WTC11 (cell line): ENCODE data around the gene CCDC191. TPM values are rescaled to one million over a fixed set of nuclear protein-coding genes. Genes with fewer than 3 reads are reported as not detected.

ENCODE experiments used
- ATAC-seq: fragments of 200-7000 bp; cut with Tn5 transposase; 2 replicates; pipeline ENCODE4 v1.10.0; 2021; ENCODE audit warnings: mild to moderate bottlenecking, moderate library complexity
- CTCF ChIA-PET: fragments of 300-600 bp; sonication (Branson Sonifier 250); formaldehyde crosslinking; loops from one replicate; lab custom pipeline; 2021; ENCODE audit warnings: antibody characterized with exemption; lab: Charles Lee
- POLR2A ChIA-PET: fragments of 350-600 bp; sonication (Branson Sonifier 250); formaldehyde crosslinking; loops from one replicate; lab custom pipeline; 2021; ENCODE audit warnings: antibody characterized with exemption; lab: Charles Lee
- DNase-seq: peaks from one replicate; pipeline ENCODE4 v3.0.0; 2021; ENCODE audit warnings: low spot score
- H3K27ac Mint-ChIP-seq: 2 replicates; pipeline ENCODE4 v1.8.0; 2021; ENCODE audit warnings: mixed read lengths
- H3K27me3 Mint-ChIP-seq: 2 replicates; pipeline ENCODE4 v1.8.0; 2021; ENCODE audit warnings: low read depth, mild to moderate bottlenecking, moderate library complexity, mixed read lengths
- H3K36me3 Mint-ChIP-seq: 2 replicates; pipeline ENCODE4 v1.8.0; 2021; ENCODE audit warnings: mixed read lengths
- H3K4me1 Mint-ChIP-seq: 2 replicates; pipeline ENCODE4 v1.8.0; 2022; ENCODE audit warnings: mixed read lengths
- H3K4me3 Mint-ChIP-seq: 2 replicates; pipeline ENCODE4 v1.8.0; 2021; ENCODE audit warnings: mild to moderate bottlenecking, moderate library complexity, mixed read lengths
- H3K9me3 Mint-ChIP-seq: 2 replicates; pipeline ENCODE4 v1.8.0; 2021; ENCODE audit warnings: mixed read lengths
- AR ChIP-seq: fragments of 250-450 bp; sonication (Bioruptor Pico); IDR thresholded peaks from 2 replicates; pipeline ENCODE4 v1.9.0; 2021; ENCODE audit warnings: mild to moderate bottlenecking
- ATF1 ChIP-seq: sonication (generic); formaldehyde crosslinking; IDR thresholded peaks from 2 replicates; pipeline ENCODE4 v1.8.1; 2023; ENCODE audit warnings: mild to moderate bottlenecking, moderate library complexity, missing genetic modification reagents
- CREM ChIP-seq: sonication (generic); formaldehyde crosslinking; IDR thresholded peaks from 2 replicates; pipeline ENCODE4 v1.8.1; 2022; ENCODE audit warnings: mild to moderate bottlenecking, missing genetic modification reagents, moderate library complexity
- E2F4 ChIP-seq: sonication (generic); formaldehyde crosslinking; IDR thresholded peaks from 2 replicates; pipeline ENCODE4 v1.8.1; 2022; ENCODE audit warnings: low read depth, mild to moderate bottlenecking, moderate library complexity, missing genetic modification reagents, borderline replicate concordance
- FOXK1 ChIP-seq: sonication (generic); formaldehyde crosslinking; IDR thresholded peaks from 2 replicates; pipeline ENCODE4 v1.8.0; 2022; ENCODE audit warnings: mild to moderate bottlenecking, moderate library complexity, missing genetic modification reagents
- FOXP1 ChIP-seq: sonication (generic); formaldehyde crosslinking; IDR thresholded peaks from 2 replicates; pipeline ENCODE4 v1.8.0; 2022; ENCODE audit warnings: missing genetic modification reagents, mild to moderate bottlenecking, moderate library complexity, borderline replicate concordance
- GABPB1 ChIP-seq: sonication (generic); formaldehyde crosslinking; IDR thresholded peaks from 2 replicates; pipeline ENCODE4 v1.8.1; 2023; ENCODE audit warnings: mild to moderate bottlenecking, missing genetic modification reagents
- IRF2 ChIP-seq: sonication (generic); formaldehyde crosslinking; IDR thresholded peaks from 2 replicates; pipeline ENCODE4 v1.8.0; 2022; ENCODE audit warnings: low read depth, missing genetic modification reagents, borderline replicate concordance
- KAT7 ChIP-seq: sonication (generic); formaldehyde crosslinking; IDR thresholded peaks from 2 replicates; pipeline ENCODE4 v1.8.1; 2023; ENCODE audit warnings: missing genetic modification reagents, mild to moderate bottlenecking, borderline replicate concordance
- MAX ChIP-seq: sonication (generic); formaldehyde crosslinking; IDR thresholded peaks from 2 replicates; pipeline ENCODE4 v1.8.0; 2022; ENCODE audit warnings: mild to moderate bottlenecking, missing genetic modification reagents
- NR1H2 ChIP-seq: sonication (generic); formaldehyde crosslinking; IDR thresholded peaks from 2 replicates; pipeline ENCODE4 v1.9.0; 2021; ENCODE audit warnings: mild to moderate bottlenecking, moderate library complexity, missing genetic modification reagents
- PRRX2 ChIP-seq: fragments of 250-450 bp; sonication (Bioruptor Pico); IDR thresholded peaks from 2 replicates; pipeline ENCODE4 v1.8.0; 2021; ENCODE audit warnings: mild to moderate bottlenecking
- RORB ChIP-seq: fragments of 250-450 bp; sonication (Bioruptor Pico); IDR thresholded peaks from 2 replicates; pipeline ENCODE4 v1.9.0; 2021; ENCODE audit warnings: mild to moderate bottlenecking
- TP53 ChIP-seq: sonication (generic); formaldehyde crosslinking; IDR thresholded peaks from 2 replicates; pipeline ENCODE4 v1.8.1; 2023; ENCODE audit warnings: mild to moderate bottlenecking, missing genetic modification reagents
- ZNF396 ChIP-seq: fragments of 250-450 bp; sonication (Bioruptor Pico); IDR thresholded peaks from 2 replicates; pipeline ENCODE4 v1.8.0; 2021; ENCODE audit warnings: mild to moderate bottlenecking, moderate library complexity, borderline replicate concordance
- ZNF425 ChIP-seq: fragments of 250-450 bp; sonication (Bioruptor Pico); conservative IDR thresholded peaks from 2 replicates; pipeline ENCODE4 v1.9.0; 2021; ENCODE audit warnings: mild to moderate bottlenecking
- ZNF671 ChIP-seq: fragments of 250-450 bp; sonication (Bioruptor Pico); IDR thresholded peaks from 2 replicates; pipeline ENCODE4 v1.8.0; 2021; ENCODE audit warnings: mild to moderate bottlenecking
- total RNA-seq: library from RNA; stranded (reverse); gene quantifications from 3 replicates; pipeline ENCODE4 v1.2.3, GENCODE V29; 2021
- TF ChIP-seq, protein P1 (sequence below): fragments of 250-450 bp; sonication (Bioruptor Pico); IDR thresholded peaks from 2 replicates; pipeline ENCODE4 v1.9.0; 2021; ENCODE audit warnings: mild to moderate bottlenecking
- TF ChIP-seq, protein P2 (sequence below): sonication (generic); formaldehyde crosslinking; conservative IDR thresholded peaks from 2 replicates; pipeline ENCODE4 v1.8.1; 2023; ENCODE audit warnings: mild to moderate bottlenecking, low read depth, missing genetic modification reagents, moderate library complexity
- TF ChIP-seq, protein P3 (sequence below): fragments of 250-450 bp; sonication (Bioruptor Pico); IDR thresholded peaks from 2 replicates; pipeline ENCODE4 v2.1.2; 2022; ENCODE audit warnings: mild to moderate bottlenecking, moderate library complexity

The CCDC191 gene
- total RNA-seq, 1 experiment from 2014 or later, result 1.6 TPM

GRCh38 chr3:114093016-114093380 is 36.7 kb upstream of the CCDC191 start (continued):
- TF ChIP-seq, protein P1, sequence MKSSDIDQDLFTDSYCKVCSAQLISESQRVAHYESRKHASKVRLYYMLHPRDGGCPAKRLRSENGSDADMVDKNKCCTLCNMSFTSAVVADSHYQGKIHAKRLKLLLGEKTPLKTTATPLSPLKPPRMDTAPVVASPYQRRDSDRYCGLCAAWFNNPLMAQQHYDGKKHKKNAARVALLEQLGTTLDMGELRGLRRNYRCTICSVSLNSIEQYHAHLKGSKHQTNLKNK, result no peak
- TF ChIP-seq MAX (CRISPR knock-in tag), result no peak
- no peak for TF ChIP-seq NR1H2 (CRISPR knock-in tag)
- TF ChIP-seq ZNF396, result no peak
- TF ChIP-seq, all 79 proteins: peak for 0

DNA sequence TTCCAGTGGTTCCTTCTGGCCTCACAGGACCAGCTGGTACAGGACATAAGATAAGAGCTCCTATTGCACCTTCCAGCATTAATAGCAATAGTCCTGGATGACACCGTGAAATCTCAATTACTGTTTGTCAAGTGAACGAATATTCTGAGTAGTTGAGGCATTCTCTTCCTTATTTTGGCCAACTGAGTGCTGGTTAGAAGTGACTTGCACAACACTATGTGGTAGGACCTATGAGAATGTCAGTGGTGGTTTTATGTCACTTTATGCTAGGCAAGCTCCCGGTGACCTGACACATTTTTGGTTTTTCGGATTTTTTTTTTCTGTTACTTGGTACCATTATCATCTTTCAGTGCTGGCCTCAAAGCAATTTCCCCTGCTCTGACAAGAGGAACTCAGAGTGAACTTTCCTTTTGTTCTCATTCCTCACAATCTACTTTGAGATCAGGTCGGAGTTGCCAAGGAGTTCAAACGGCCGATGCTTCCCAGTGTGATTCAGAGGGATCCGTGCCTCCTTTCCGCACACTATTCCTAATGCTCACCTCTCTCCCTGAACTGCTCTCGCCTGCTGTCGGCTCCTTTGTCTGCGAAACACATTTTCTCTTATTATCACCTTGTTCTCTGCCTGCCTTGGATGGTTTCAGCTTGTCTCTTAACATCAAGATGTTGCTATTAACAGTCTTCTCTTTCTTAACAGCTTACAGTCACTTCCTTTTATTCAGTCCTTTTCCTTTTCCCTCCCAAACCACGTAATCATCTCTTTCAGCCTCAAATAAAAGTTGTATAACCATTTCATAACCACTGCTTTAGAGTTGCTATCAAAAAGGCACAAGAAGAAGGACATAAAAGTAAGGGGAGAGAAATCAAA is 36.1 kb upstream of the CCDC191 start:
- ATAC-seq (0 out of 2 replicates have a peak, but pooled peaks have one; percentile 25), DNase-seq (no peak)
- Mint-ChIP-seq H3K27ac (no peak overlapping the region), H3K9me3 (peaks cover 10% of the 10 kb centered on the region; the same call in 1 of the 2 replicates), H3K4me3 (no peak overlapping the region), H3K36me3 (peaks cover 7% of the 10 kb centered on the region), H3K27me3 (no peaks in the 10 kb centered on the region), H3K4me1 (peaks cover 23% of the 10 kb centered on the region)
- CTCF ChIA-PET, result interaction anchor here (1.3 kb wide), 1 partner anchor 198 kb away, joined by 3 read pairs; no protein-coding TSS in a partner anchor
- TF ChIP-seq ZNF425 (CRISPR knock-in tag) (no peak), AR (CRISPR knock-in tag) (no peak), E2F4 (CRISPR knock-in tag) (no peak), GABPB1 (CRISPR knock-in tag) (no peak), TP53 (CRISPR knock-in tag) (no peak), KAT7 (CRISPR knock-in tag) (no peak), MAX (CRISPR knock-in tag) (no peak), PRRX2 (CRISPR knock-in tag) (no peak), FOXK1 (CRISPR knock-in tag) (no peak), ZNF671 (CRISPR knock-in tag) (no peak), RORB (no peak), CREM (no peak), IRF2 (CRISPR knock-in tag) (no peak), ATF1 (CRISPR knock-in tag) (no peak), FOXP1 (CRISPR knock-in tag) (no peak)
- TF ChIP-seq, protein P1, result no peak
- TF ChIP-seq, protein P2, sequence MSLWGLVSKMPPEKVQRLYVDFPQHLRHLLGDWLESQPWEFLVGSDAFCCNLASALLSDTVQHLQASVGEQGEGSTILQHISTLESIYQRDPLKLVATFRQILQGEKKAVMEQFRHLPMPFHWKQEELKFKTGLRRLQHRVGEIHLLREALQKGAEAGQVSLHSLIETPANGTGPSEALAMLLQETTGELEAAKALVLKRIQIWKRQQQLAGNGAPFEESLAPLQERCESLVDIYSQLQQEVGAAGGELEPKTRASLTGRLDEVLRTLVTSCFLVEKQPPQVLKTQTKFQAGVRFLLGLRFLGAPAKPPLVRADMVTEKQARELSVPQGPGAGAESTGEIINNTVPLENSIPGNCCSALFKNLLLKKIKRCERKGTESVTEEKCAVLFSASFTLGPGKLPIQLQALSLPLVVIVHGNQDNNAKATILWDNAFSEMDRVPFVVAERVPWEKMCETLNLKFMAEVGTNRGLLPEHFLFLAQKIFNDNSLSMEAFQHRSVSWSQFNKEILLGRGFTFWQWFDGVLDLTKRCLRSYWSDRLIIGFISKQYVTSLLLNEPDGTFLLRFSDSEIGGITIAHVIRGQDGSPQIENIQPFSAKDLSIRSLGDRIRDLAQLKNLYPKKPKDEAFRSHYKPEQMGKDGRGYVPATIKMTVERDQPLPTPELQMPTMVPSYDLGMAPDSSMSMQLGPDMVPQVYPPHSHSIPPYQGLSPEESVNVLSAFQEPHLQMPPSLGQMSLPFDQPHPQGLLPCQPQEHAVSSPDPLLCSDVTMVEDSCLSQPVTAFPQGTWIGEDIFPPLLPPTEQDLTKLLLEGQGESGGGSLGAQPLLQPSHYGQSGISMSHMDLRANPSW (CRISPR knock-in tag), result no peak
- TF ChIP-seq, protein P3, sequence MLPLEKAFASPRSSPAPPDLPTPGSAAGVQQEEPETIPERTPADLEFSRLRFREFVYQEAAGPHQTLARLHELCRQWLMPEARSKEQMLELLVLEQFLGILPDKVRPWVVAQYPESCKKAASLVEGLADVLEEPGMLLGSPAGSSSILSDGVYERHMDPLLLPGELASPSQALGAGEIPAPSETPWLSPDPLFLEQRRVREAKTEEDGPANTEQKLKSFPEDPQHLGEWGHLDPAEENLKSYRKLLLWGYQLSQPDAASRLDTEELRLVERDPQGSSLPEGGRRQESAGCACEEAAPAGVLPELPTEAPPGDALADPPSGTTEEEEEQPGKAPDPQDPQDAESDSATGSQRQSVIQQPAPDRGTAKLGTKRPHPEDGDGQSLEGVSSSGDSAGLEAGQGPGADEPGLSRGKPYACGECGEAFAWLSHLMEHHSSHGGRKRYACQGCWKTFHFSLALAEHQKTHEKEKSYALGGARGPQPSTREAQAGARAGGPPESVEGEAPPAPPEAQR (CRISPR knock-in tag), result no peak
- POLR2A ChIA-PET, result no interaction called here
